AG09319 (cell line): ENCODE data around the gene RRAD.

ENCODE experiments used
- DNase-seq: peaks from one replicate; pipeline ENCODE4 v3.0.0-alpha.2; 2010; ENCODE audit warnings: low read depth; ENCODE audit errors: extremely low read depth
- CTCF ChIP-seq: IDR thresholded peaks from 2 replicates; pipeline ENCODE4 v1.5.1; 2011; ENCODE audit warnings: low read depth, mild to moderate bottlenecking, inconsistent platforms, low read length, moderate library complexity

Gene RRAD

GRCh38 chr16:66918355-66918754 lies 7.0 kb downstream of the RRAD start:
- DNase-seq = no peak
- TF ChIP-seq CTCF = no peak

- DNase-seq = no peak
- no peak for TF ChIP-seq CTCF
Measured at GRCh38 chr16:66917741-66918140, 7.6 kb downstream of the RRAD start.

GRCh38 chr16:66916518-66916917 lies 8.8 kb downstream of the RRAD start:
- no peak for TF ChIP-seq CTCF
- DNase-seq = no peak

GRCh38 chr16:66915041-66915440 lies 10.3 kb downstream of the RRAD start:
- DNase-seq = no peak
- no peak for TF ChIP-seq CTCF

GRCh38 chr16:66914541-66914940 lies 10.8 kb downstream of the RRAD start:
- no peak for TF ChIP-seq CTCF

GRCh38 chr16:66913711-66914110 lies 11.6 kb downstream of the RRAD start:
- DNase-seq = no peak
- TF ChIP-seq CTCF = no peak

More at GRCh38 chr16:66914541-66914940, 10.8 kb downstream of the RRAD start:
- no peak for DNase-seq

- no peak for DNase-seq
- no peak for TF ChIP-seq CTCF
Measured at GRCh38 chr16:66913081-66913480, 12.3 kb downstream of the RRAD start.

- no peak for TF ChIP-seq CTCF
- no peak for DNase-seq
Measured at GRCh38 chr16:66911801-66912200, 13.5 kb downstream of the RRAD start.
